Gastrocnemius medialis (tissue), 4 donors: ENCODE measurements around the gene IDNK.

Experiments
- CTCF ChIP-seq, 5 experiments: fragments of 450-650 bp in 3 of 5; fragments of 200-600 bp in 2 of 5; sonication (generic) in 2 of 5; IDR thresholded peaks in 4 of 5; conservative IDR thresholded peaks in 1 of 5; 1 replicate in 4 of 5; 2 replicates in 1 of 5; pipeline ENCODE4 v1.5.1; 2016 to 2019; ENCODE audit warnings: antibody characterized with exemption in 5 of 5, mild to moderate bottlenecking in 3 of 5, moderate library complexity in 3 of 5
- POLR2A ChIP-seq, 2 donors: fragments of 450-650 bp; IDR thresholded peaks; one replicate each; pipeline ENCODE4 v1.6.1; 2017; ENCODE audit warnings: antibody characterized with exemption in 2 of 2, mild to moderate bottlenecking in 2 of 2, moderate library complexity in 2 of 2

DNA sequence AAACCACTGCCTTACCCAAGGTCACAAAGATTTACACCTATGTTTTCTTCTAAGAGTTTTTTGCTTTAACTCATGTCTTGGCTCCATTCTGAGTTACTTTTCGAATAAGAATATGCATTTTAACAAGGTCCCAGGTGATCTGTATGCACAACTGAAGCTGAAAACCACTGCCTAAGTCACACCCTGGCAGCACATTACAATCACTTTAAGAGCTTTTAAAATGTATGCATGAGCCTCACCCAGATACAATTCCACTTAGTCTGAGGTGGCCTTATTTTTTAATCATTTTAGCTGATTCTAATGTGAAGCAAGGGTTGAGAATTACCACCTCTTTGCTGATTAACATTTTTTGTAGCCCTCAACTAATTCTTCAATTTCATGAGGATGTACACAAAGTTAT, 29.5 kb downstream of the IDNK start:
- TF ChIP-seq CTCF (IDR thresholded peaks at IDR 0.05 in 4 of 5, conservative IDR thresholded peaks at IDR 0.05 in 1 of 5) (no peak), POLR2A (IDR thresholded peaks at IDR 0.05) (no peak)
